H54 (cell line): ENCODE measurements around the gene NCBP2L.

Experiments
- DNase-seq: peaks from one replicate; pipeline ENCODE4 v3.0.0; 2011; ENCODE audit warnings: low spot score, mixed read lengths; ENCODE audit not compliant: insufficient read length
- FAIRE-seq: peaks from 3 replicates; lab custom pipeline; 2011; peaks lifted over from hg19 to GRCh38; lab: Jason Lieb, UNC
- POLR2A ChIP-seq: IDR thresholded peaks from 2 replicates; pipeline ENCODE4 v1.6.1; 2011; ENCODE audit warnings: low read depth, mild to moderate bottlenecking, low read length

NCBP2L gene

DNA sequence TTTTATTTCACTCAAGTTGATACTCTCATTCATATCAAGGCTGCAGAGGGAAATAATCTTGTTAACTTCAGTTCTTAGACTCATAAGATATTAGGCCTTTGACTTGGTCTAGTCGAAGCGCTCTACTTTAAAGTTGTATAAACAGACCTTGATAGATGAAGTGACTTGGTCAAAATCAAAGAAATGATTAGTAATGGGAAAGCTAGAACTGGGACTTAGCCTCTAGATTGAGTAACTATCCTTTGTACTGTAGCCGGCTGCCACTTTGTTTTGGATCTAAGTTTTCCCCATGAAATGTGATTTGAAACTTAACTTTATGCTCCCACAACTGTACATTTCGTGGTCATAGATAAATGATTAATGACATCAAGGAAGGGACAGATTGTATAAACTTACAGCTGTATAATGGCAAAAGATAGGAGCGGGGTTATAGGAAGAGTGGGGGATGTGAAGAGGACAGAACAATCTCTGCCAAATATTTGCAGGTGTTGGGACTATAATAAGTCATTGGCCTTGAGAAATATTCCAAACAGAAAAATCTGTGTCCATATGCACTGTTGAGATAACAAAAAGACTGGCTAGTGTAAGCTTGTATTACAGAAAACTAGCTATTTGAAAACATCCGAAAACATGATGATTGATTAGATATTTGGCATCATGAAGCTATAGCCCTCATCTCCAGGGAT lies 65.3 kb downstream of the NCBP2L start:
- no peak for TF ChIP-seq POLR2A
- DNase-seq (no peak), FAIRE-seq (no peak)
